GM19238 (cell line): ENCODE data around the gene ALDH1A3.

Source experiments
- DNase-seq: peaks from one replicate; pipeline ENCODE4 v3.0.0; 2011; ENCODE audit warnings: low spot score; ENCODE audit not compliant: insufficient read length

ALDH1A3 gene

DNA sequence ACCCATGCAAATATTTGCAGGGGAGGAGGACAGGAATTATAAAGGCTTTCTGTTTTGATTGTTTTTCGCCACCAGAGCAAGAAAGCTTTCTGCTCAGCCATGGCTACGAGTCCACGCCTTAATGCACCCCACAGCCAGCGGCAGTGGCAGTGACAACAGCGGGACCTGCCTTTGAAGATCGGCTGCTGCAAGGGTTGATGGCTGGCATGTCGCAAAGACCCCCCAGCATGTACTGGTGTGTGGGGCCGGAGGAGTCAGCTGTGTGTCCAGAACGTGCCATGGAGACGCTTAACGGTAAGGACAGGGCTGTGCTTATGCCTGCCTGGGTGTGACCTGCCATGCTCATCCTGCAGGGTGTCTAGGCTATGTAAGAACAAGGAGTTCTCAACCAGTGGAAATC is 44.8 kb downstream of the ALDH1A3 start:
- no peak for DNase-seq

DNA sequence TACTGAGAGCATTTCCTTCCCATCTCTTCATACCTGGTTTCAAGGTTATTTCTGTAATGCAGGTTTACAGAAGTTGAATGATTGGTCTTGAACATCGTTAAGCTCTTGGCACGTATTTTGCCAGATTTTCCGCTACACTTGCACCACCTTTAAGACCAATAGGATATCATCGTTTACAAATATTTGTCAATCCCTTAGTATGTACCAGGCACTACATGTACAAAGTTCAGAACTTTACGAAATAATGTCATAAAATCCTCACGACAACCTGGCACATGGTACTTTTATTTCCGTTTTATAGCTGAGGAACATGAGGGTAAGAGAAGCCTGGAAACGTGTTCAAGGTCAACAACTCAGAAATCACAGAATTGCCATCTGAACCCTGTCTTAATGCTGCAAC is 45.8 kb downstream of the ALDH1A3 start:
- no peak for DNase-seq

DNA sequence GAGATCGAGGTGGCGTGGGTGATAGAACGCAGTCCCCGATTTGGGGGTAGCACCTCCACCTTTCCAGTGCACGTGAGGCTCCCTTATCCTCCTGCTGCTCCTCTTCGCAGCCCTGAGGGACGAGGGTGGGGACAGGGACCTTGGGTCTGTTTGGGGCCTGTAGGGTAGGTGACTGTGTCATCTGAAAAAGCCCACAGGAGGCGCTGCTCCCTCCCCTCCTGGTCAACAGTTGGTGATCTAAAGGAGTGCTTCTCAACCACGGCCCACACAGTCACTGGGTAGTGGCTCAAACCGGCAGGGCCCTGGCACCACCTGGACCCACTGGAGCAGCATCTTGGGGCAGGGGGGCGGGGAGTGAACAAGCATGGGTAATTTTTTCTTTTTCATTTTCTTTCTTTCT is 46.6 kb downstream of the ALDH1A3 start:
- DNase-seq = no peak

DNA sequence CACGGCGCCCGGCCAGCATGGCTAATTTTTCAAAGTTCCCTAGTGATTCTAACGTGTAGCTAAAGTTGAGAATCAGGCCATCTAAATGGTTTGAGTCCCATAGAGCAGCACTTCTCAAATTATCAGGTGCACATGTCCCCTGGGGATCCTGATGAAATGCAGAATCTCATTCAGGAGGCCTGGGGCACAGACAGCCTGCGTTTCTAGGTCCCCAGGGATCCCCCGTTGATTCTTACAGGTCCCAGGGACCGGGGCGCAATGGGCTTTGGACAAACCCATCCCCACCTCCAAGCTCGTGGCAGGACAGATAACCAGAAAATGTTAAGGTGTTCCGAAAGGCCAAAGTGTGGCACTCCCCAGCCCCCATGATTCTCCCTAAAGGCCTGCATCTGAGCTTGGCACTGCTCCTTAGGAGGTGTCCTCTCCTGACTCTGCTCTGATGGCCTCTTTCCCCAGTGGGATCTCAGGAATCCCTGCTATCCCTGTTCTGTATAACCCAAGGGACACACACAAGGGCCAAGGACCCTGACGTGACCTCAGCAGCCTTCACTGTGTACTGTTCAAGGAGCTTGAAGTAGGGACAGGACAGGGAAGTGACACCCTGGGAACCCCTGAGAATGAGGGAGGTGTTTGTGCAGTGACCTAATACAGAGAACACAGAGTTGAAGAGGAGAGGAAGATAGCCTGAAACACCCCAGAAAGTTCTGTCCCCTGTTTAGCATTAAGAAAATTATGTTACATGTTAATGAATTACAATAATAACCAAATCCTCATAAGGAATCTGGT is 47.5 kb downstream of the ALDH1A3 start:
- no peak for DNase-seq

DNA sequence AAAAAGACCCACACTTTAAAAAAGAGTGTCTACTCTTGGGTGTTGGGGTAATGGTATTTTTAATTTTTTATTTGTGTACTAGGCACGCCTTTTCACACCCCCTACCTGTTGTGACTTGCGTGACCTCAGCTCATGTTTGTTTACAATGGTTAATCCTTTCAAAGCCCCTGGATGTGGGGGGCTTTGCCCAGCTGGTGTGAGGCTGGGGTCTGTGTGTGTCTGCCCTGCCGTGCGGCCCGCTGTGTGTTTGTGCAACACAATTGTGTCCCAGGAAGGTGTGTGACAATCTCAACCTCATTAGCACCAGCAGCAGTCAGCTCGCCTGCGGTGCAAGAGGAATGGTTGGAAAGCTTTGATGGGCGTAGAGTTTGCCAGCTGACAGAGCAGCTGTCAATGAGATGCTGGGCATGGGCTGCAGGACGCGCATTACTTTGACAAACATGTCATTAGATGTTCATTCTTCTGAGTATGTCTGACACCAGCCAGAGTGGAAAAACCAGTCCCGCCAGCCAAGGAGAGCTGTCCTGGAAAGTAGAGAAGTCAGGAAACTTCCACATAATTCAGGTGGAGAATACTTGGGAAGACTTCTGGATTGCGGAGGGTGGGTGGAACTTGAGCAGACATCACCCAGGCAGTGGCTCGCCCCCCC is 49.1 kb downstream of the ALDH1A3 start:
- no peak for DNase-seq

DNA sequence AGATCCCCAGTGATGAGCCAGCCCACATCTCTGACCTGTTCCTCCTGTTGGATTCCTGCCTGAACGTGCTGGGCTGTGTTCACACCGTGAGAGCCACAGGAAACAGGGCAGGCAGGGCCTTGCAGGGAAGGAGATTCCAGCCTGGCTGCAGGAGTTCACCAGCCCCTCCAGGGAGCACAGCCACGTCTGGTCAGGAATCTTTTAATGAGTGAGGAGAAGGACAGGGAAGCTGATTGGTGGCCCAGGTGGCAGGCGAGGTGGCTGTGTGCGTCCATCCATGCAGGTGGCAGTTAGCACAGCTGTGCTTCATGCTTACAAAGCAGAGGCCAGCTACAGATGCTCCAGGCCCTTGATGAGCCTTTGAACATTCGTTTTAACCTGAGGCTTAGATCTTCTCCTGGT is 50.0 kb downstream of the ALDH1A3 start:
- no peak for DNase-seq

DNA sequence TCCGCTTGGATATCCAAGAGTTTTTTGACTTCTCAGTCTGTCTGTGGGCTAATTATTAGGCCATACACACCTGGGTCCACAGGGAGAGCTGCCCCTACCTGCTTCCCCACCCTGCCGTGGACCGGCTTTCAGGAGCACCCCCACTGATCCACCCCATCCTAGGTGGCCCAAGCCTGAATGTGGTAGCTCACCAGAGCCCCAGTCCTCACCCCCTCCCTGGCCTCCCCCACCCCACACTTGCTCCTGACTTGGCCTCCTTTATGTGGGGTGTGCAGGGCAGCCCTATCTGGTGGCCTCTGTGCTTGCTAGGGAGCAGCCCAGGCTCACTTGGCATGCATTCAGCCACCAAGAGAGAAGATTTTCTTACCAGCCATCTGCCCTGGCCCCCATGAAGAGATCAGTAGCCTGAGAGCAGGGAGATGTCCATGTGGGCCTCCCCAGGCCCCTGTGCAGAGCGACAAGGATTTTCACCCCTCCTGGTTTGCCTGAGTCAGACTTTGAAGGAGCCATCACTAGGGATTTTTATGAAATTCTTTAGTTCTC is 50.7 kb downstream of the ALDH1A3 start:
- DNase-seq = no peak

DNA sequence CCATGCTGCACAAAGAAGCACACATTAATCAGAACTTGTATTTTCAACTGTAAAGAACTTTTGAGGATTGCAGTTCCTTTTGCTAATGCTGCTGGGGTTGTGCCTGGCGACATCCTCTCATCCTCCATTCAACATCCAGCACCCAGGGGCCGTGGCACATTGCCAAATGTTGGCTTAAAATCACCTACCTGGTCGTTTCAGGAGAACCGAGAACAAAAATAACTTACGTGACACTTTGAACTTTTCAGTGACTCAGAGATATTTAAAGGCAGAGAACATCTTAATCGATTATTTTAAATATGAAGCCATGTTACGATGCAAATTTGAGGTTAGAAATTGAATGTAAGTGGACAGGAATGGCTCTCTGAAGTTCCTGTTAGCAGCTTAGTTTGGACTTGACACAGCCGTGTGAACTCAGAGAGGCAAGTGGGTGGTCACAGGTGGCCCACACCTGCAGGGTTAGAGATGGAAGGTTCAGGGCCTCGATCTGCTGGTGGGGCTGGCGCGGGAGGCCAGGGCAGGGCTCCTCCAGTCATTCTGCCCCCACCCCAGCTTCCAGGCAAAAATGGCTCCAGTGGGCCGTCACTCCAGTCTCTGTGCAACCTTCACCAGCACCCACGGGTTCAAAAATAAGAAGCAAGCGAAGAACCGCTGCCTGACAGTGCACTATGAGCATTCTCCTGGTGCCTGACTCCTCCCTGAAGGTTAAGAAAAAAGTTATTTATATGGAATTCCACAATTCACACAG is 51.7 kb downstream of the ALDH1A3 start:
- no peak for DNase-seq

DNA sequence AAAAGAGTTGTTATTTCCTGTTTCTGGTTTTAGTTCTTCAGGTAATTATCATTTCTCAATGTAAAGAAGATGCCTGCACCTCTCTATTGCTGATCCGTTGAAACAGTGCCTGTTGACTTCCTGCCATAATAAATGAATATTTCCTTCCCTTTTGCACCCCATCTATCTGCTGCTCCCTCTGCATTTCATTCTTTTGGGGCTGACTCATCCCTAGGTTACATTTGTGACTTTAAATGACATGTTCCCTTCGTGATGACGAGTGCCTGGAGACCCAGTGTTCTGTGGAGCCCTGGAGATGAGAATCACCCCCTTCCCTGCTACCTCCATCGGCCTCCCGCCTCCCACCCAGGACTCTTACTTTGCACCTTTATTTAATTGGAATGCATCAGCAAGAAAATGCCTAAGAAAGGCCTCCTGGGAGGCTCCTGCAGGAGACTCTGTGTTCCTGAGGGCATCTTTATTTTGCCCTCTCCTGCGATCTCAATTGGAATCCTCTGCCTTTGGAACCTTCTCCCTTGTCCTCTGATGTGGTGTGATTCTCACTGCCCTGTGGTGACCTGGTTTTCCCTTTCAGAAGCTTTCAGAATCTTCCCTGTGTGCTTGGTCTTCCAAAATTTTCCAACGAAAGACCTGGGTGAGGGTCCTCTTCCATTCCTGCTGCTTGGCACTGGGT is 53.2 kb downstream of the ALDH1A3 start:
- DNase-seq = no peak

DNA sequence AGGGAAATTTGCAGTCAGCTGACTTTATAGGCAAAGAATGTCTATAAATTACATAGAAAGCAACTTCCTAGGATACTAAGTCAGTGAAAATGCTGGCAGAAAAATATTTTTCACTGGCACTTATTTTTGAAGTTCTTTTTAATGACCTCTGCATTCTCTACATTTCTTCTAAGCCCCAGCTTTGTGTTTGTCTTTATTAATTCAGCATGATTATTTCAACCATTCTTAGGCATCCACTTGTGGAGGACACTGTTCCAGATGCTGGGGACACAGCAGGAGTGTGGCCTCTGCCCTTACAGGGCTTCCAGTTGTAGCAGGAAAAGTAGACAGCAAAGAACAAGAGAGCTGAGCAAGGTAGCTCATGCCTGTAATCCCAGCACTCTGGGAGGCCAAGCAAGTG is 54.5 kb downstream of the ALDH1A3 start:
- DNase-seq = no peak

DNA sequence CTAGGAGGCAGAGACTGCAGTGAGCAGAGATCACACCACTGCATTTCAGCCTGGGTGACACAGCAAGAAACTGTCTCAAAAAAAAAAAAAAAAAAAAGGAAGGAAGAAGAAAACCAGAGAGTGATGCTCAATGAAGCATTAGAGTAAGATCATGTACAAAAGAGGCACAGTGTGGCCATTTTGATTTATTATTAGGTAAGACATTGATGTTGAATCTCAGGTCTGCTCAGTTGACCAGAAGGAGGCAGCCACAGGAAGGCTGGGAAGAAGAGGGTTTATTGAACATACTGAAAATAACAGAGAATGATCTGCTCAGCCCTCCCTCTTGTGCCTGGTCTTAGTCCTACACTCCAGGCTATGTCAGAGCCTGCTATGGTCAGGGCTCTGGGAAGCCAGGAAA is 55.1 kb downstream of the ALDH1A3 start:
- no peak for DNase-seq

DNA sequence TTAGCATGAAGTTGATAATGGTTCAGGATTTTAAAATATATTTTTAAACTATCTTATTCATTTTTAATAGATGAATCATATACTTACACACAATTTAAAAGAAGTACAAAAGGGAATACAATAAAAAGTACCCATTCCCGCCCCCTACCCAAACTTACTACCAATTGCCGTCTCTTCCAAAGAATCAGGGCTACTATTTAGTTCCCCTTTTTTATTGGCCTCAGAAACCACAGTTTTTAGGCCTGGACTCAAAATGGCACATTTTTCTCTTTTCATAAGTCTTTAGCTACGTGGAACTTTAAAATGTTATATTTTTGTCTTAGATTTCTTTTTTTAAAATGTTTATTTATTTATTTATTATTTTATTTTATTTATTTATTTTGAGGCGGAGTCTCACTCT is 57.5 kb downstream of the ALDH1A3 start:
- DNase-seq = no peak

DNA sequence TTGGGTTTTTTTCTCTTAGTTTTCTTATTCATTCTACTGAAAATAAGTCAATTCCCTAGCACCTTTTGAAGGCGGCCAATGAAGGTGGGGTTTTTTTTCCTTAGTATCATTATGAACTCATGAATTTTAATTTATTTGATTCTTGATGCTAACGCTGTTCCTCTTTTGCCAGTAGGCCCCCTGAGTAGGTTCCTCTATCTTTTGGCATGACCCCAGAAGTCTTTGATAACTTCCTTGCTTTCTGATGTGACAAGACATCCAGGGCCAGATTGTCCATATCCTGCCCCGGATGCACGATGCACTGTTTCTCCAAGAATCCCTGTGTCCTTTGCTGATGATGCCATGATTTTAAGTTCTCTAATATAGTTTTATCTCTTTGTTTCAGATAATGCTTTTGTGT is 60.2 kb downstream of the ALDH1A3 start:
- no peak for DNase-seq

DNA sequence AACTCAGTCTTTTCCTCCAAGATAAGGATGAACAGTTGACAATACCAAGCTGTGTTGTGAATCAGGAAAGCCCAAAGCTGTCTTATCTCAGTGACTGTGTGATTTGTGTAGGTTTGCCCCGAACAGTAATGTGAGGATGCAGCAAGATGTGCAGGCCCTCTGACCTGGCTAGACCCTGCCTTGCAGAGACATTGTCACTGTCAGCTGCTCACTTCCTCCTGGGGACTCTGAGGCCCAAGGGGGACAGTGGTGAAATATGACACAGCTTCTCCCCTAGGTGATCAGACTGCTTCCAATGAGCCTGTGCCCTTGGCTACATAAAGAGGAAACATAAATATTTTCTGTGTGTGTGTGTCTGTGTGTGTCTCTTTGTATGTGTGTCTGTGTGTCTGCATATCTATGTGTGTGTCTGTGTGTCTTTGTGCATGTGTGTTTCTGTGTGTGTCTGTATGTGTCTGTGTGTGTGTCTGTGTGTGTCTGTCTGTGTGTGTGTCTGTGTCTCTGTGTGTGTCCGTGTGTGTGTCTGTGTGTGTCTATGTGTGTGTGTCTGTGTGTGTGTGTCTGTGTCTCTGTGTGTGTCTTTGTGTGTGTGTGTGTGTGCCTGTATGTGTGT is 61.2 kb downstream of the ALDH1A3 start:
- DNase-seq = no peak

DNA sequence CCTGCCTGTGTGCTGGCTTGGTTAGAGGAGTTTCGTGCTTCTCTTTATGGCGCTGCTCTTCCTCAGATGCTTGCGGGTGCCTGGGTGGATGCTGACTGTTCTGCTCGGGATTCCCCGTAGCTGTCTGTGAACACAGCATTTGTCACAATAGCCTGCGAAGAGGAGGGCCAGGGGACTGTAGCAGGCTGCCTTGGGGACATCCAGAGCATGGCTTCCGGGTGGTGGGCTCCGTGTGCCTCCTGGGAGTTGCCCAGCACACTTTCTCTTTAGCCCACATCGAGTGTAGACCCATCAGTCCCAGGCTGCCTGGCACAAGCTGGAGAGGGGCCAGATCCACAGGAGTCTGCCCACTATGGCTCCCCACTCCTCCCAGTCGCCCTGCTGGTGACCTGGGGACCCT is 61.9 kb downstream of the ALDH1A3 start:
- no peak for DNase-seq

DNA sequence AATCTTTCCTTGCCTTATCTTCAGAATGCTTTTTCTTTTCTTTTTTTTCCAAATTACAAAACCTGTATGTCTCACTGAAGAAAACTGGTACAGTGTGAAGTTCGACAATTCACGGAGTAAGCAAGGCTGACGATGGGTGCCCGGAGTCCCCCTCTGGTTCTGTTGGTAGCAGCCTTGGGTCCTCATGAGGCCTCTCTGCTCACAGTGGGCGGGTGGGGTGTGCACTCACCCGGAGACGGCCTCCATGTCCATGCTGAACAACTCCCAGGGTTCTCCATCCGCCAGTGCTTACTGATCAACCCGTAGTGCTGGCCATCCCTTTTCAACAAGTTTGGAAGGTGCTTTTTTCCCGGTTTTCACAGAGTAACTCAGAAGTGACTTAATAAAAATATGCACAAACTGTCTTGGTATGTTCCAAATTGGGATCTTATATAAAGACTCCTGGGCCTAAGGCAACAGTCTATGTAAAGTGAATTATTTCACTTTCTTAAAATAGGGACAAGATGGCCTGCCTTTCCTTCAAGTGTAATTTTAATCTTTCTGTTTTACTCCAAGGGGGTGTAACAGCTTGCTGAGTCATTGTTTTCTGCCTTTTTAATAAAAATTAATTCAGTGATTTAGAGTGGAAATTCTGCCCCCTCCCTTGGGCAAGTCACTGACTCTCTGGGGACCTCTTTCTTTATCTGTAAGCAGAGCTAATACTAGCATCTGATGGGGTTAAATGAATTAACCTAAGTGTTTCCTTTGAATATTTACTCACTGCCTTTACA is 63.2 kb downstream of the ALDH1A3 start:
- no peak for DNase-seq

DNA sequence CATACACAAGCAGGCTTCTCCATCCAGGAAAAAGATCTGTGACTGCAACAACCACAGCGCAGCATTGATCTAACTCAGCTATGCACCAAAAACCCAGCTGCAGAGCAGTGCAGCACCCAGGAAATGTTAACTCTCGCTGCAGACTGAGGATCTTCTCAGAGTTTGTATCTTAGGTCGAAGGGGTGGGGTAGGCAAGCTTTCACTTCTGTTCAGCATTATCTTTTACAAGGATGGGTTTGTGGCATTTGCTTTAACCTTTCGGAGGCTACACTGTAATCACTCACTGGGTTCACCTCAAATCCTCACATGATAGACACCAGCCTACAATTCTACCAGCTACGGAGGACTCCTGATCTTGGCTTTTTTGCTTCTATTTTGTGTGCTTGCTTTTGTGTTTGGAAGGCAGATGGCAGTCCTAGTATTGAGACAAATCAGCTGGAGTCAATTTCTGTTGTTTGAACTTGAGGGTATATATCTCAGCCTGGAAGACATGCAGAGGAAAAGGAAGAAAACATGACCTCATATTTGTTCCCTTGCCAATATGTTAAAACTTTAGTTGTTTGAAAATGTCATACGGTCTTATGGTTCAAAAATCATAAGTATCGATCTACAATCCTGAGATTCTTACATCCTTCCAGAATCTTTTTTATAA is 64.7 kb downstream of the ALDH1A3 start:
- DNase-seq = no peak

DNA sequence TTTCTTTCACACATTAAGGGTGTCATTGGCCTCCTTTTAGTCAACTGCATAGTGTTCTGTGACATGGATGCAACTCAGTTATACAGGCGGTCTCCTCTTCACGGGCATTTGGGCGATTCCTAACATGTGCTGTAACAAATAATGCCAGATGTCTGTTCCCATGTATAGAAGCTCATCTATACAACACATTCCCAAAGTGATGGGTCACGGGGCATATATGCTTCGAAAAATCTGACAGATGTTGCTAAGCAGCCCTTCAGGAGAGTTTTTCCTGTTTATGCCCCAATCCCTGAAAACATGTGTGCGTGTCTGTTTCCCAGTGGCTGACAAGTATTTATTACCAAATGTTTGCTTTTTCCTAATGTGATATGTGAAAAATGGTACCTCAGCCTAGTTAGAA is 65.4 kb downstream of the ALDH1A3 start:
- no peak for DNase-seq

DNA sequence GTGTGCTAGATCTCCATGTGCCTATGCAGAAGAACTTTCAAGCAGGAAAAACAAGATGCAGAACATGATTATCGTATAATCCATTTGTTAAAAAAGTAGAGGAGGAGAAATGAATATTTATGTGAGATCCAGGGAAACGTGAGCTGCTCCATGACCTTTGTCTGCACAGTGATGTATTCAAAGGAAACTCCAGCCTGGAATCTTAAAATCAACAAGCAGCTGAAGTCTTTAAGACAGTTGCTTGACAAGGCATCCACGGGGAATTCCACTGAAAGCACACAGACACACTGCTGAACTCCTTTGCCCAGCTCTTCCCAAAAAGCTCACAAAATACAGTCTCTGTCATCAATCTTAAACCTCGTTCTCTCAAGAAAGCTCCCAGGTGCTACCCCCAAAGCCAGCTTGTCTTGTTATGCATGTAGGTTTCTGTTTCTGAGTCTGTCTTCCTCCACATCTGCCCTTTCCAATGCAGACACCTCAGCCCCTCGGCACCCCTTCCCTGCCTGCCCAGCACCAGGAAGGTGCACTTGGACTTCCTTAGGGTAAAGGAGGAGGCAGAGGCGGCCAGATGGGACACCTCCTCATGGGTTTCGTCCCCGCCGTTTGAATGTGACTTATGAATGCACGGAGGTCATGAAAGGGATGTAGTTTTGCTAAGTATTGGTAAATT is 68.3 kb downstream of the ALDH1A3 start:
- no peak for DNase-seq

DNA sequence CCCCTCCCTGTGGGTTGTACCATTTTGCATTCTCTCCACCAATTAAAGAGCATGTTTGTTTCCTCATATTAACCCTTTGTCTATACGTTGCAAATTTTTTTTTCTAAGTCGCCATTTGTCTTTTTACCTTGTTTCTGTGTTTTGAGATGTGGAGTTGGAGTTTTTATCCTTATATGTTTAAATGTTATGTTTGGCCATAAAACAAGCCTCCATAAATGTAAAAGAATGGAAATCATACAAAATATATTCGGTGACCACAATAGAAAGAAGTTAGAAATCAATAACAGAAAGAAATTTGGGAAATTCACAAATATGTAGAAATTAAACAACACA is 68.8 kb downstream of the ALDH1A3 start:
- no peak for DNase-seq
